Activated CD4-positive, CD25-positive, alpha-beta regulatory T cell treated with anti-CD3 and anti-CD28 coated beads, Interleukin-2, amount 50 U/mL, for 72 hours (primary cell): Measurements from ENCODE around the gene WASF2.
"Not testable (repeated sequence)": the region's sequence is repeated elsewhere in the genome, so short reads cannot be mapped to it uniquely, and the experiment has no call there.

Experiments used
- DNase-seq: peaks from one replicate; pipeline ENCODE4 v3.0.0; 2021

WASF2 gene

GRCh38 chr1:27416387-27417111 is 73.4 kb downstream of the WASF2 start:
- DNase-seq: no peak

- no peak for DNase-seq
Measured at GRCh38 chr1:27414091-27414490, 75.9 kb downstream of the WASF2 start.

DNA sequence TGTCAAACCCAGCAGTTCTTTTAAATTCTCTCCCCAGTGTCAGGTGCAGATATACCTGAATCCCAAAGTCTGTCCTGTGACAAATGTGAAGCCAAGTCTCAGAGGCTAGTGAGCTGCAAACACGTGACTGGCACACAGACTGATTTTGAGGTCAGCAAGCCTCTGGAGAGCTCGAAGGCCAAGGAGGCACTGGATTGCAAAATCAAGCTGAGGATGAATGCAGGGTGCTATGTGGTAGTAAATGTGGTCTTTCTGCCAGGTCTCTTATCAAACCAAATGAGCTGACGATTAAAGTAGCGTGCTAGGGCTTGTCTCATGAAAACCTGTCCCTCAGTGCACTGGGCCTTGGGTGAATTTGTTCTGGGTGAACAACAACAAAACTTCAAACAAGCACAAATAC is 77.0 kb downstream of the WASF2 start:
- no peak for DNase-seq

DNA sequence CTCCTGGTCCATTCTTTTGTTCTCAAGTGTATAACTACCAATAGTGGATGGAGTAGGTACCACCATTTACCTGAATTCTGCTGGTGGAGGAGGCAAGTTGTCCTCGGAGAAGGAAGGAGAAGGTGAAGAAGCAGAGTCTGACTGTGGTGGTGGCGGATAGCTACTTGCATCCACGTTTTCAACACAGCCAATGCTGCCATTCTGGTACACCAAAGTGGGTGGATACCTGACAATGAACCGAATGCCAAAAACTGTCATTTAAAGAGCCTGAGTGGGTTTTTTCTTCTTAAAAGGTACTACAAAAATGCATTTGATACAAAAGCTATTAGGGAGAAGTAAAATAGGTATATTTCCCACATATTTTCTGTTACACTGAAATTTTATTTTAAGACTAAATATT is 77.5 kb downstream of the WASF2 start:
- DNase-seq: no peak

DNA sequence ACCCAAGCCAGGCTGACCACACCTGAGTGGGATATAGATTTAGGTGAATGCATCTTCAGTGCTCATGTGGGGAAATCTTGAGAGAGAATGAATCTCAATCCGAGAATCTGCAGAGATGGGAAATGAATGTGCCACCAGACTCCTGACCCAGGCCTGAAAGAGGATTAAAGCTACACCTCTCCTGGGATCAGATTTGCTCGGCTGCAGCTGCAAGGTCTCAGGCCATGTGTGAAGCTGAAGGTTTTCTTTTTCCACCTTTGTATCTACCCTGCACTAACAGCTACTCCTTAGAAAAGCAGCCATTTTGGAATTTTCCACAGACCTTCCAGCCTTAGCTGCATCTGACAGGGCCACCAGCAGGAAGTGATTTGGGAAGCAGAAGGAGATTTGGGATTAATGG is 79.3 kb downstream of the WASF2 start:
- DNase-seq: no peak

DNA sequence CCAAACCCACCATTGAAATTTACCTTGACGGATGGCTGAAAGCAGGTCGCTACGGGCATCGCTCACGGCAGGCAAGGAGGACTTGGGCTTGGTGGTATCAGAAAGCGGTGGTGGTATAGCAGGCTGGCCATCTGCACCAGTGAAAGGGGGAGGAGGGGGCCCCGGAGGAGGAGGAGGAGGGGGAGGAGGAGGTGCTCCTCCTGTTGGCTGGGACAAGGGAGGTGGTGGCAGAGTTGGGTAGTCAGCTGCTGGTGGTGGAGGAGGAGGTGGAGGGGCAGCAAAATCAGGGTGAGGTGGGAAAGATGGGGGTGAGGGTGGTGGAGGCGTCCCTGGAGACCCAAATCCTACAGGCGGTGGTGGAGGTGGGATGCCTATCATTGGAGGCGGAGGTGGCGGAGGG is 80.3 kb downstream of the WASF2 start:
- no peak for DNase-seq

DNA sequence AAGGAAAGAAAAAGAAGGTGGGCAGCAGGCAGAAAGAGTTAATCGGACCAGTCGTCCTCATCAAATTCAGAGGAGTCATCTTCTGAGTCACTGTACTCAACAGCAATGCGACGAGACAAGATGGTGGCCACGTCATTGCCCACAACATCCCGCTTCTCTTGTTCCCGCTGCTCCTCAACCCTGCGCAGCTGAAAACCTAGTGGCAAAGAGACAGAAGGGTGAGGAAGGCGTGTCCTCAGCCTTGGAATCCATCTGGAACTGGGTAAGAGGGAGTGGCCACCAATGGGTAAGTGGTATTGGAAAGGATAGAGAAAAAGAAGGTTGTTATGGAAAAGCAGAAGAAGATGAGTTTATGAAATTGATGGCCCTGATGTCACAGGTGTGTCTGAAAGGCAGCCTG is 81.8 kb downstream of the WASF2 start:
- DNase-seq: no peak

GRCh38 chr1:27406791-27407190 is 83.2 kb downstream of the WASF2 start:
- DNase-seq: not testable (repeated sequence)

DNA sequence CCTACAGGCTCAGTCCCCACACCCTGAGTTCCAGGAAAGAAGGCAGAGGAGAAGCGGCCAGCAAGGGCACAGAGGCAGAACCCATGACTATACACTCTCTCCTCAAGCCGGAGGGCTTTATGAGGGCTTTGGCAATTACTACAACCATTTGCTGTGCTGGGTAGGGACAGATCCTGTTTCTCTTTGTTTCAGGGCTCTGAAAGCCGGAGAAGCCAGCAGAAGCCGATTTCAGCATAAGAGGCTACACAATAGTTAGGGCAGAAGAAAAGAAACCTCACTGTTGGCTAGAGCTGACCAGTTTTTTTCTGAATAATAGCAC is 83.6 kb downstream of the WASF2 start:
- DNase-seq: no peak

DNA sequence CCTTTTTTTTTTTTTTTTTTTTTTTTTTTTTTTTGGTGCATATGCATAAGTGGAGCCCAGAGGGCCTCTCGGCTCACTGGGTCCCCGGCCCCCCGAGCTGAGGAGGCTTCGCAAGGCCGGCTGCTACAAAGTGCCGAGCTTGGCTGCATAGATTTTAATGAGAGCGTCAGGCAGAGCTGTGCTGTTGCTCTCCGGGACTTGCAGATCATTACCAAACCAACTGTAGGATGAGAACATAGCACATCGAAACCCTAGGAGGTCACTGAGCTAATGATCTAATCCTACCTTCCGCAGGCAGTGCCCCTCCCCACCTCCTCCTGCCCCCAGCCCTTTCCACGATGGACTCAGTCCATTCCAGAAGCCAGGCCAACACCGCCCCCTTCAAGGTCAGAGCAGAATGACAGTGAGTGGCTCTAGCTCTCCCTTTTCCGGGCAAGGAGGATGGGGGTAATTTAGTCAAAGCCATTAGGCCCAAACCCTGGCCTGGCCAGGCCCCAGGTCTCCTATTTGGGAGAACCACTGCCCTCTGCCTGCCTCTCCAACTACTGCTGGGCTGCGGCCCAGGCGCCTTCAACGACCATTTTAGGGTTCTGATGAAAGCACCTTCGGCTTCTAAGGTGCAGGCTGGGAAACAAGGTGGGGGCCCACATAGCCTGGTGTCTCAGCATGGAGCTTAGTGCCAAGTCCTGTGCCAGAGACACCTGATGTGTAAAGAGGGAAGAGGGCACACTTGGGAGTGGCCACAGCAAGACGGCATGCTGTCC is 84.2 kb downstream of the WASF2 start:
- DNase-seq: not testable (repeated sequence)

DNA sequence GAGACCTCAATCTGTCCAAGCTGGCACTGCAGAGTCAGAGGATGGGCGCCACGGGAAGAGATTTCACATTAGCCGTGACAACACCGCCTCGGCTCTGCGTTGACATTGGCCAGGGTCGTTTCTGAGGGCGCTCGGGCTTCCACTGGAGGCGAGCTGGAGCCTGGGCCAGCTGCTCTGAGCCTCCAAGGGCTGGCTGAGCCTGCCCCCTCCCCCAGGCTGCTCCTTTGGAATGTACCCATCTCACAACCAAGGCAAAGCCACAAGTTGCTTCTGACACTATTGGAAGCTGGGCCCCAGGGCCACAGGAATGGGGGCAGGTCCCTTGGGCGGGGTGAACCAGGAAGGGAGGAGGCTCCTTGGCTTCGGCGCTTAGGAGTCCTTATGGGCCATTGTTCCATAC is 84.9 kb downstream of the WASF2 start:
- no peak for DNase-seq

DNA sequence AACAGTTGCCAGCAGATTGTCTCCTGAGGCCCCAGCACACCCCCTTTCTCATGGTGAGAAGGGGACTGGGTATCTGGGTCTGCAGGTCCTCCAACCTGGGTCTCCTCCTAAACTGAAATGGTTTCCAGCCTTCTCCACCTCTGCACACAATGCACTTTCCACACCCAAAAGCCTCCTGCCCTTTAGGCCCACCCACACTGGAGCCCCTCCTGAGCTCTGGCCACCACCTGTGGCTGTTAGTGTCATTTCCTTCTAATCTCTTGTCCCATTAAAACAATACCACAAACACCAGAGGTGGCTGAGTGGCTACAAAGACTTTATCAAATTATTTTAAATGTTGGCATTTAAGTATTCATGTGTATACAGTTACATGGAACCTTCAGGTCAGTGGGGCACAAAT is 86.0 kb downstream of the WASF2 start:
- no peak for DNase-seq

DNA sequence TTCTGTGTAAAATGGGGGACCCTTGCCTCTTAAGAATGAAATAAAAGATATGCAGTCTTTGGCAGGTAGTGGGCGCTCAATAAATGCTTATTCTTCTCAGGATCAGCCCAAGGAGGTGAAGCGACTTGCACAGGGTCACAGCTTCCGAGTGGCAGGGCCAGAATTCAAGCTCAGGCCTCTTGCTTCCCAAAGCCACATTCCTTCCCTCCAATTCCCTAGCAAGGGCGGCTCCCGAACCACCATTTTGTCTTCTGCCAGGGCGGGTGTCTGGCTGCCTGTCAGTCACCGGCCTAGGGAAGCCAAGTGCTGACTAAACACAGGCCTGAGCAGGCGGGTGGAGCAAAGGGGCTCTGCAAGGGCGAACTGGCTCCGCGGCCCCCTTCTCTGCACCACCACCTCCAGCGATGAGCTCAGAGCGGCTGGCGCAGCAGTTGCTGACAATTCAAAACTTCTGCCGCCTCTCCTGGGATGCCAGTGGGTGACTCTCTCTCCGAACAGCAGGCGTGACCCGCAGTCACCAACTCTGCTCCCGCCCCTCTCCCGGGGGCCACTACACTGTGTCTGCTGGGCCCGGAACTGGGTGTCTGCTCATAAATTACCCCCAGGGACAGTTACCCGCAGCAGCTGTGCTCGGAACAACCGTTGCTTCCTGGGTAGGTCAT is 86.8 kb downstream of the WASF2 start:
- no peak for DNase-seq

DNA sequence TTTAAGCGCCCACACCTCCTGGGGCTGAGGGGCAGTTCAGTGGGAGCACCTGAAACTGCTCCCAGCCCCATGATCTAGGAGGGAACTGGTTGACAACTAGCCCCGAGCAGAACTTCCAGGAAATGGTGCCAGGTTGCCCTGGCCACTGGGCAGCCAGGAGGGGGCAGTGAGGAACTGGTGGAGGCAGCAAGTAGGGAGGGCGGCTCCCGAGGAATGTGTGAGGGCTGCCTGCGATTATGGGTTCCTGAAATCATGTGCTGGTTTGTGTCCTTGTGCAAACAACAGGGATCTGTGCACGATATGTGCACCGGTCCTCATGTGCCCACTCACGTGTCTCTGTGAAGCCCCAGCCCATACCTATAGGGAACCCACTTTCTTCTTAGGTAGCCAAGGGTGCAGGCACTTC is 87.6 kb downstream of the WASF2 start:
- no peak for DNase-seq

- DNase-seq: no peak
Measured at GRCh38 chr1:27400963-27401341, 89.0 kb downstream of the WASF2 start.

DNA sequence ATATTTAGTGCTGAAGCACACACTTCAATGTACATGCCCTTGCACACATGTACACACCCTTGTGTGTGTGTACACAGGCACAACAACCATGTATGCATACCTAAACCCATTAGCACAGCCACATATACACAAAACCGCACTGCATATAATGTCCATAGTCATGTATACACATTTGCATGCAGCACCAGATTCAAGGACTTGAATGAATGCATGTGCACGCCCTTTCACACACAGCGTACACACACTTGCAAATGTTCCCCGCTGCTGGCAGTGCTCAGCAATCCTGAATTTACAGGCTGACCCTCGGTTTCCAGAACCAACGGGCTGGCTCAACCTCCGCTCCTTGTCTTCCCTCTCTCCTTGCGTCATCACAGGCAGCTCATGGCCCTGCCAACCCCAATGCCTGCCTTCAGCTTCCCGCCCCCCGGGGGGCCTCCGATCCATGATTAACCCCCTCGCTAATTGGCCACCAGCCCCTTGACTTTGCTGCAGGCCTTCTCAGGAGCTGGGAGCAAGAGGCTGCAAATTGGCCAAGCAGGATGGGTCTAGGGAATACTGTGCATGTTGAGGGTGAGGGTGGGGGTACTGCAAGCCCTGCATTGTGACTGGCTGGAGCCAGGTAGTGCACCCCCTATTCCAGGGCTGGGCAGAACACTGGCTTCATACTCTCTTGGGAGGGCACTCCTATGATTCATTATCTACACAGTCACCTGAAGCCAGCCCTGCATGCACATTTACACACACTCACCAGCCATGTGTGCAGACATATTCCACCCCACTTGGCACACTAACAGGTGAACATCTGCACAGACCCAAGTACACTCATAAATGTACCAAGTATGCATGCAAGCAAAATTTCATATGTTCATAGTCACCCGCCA is 89.6 kb downstream of the WASF2 start:
- no peak for DNase-seq

DNA sequence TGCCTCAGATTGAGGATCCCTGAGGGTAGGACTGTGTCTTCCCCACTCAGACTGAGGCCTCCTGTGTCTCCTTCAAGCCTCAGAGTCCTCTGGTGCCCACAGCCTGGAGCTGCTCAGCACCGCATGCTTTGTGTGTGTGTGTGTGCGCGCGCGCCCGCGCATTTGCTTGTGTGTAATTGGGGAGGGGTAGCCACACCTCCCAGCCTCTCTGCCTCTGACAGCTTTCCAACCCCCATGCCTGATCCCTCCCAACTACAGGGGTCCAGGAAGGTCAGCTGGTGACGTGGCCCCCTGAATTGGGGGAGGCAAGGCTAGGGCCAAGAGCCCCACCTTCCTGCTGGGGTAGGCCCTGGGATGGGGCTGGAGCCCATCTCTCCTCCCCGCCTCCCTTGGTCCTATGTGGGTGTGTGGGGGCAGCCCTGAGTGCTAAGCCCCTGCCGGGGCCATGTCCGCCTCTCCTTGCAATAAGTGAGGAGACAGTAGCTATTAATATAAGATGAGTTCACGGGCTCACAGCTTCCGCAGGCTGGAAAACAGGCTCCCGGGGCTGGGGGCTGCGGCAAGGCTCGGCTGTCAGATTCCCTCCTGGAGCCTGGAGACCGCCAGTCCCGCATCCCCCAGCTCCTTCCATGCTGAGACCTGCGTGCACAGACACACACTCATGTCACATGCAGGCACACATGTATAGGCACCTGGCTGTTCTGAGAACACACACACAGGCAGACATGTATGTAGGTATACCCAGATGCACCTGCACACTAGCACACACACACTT is 90.5 kb downstream of the WASF2 start:
- DNase-seq: no peak

DNA sequence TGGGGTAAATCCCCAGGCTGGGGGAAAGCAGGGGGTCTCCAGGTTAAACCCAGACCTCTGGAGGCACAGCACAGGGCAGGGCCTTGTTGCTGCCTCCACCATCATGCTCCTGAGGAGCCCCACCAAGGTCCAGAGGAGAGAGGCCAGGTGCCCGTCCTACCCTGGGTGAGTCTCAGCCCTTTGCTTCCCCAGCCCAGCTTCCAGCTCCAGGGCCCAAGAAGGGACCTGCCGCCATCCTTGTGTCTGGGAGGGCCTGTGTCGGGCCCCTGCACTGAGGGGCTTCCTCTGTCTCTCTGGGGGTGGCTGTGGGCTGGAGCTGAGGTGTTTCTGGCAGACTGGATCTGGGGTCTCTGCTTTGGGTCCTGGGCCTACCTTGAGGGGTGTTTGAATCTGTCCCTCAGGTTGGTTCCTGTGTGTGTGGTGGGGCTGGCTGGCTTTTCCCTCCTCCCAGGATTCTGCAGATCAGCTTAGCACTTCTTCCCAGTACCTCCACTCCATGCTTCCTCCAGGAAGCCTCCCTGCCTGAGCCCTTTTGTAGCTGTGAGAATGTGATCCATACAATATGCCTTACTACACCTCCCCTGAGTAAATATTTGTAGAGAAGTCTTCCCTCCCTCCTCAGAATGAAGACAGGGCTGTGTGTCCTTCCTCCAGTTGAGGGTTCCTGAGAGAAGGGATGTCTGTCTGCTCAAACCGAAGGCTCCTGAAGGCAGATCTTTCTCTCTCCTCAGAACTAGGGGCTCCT is 91.4 kb downstream of the WASF2 start:
- no peak for DNase-seq

DNA sequence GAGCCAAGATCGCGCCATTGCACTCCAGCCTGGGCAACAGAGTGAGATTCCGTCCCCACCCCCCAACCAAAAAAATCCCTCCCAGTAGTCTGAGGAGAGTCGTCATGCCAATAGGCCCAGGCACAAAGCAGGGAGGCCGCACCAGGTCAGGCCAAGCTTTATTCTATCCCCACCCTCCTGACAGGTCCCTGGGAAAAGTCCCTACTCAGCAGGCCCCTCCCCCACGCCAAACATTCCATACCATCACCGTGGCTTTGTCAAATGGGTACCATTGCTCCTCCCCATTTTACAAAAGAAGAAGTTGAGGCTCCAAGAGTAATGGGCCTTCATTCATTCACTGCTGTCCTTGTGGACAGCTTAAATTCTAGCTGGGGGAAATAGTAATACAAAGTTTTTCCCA is 92.2 kb downstream of the WASF2 start:
- no peak for DNase-seq

- no peak for DNase-seq
Measured at GRCh38 chr1:27397110-27397509, 92.9 kb downstream of the WASF2 start.

- DNase-seq: peak; percentile 80
Measured at GRCh38 chr1:27395441-27396195, 94.3 kb downstream of the WASF2 start.
